ENCODE results near the gene DLGAP1.
"Not testable (repeated sequence)": the region's sequence is repeated elsewhere in the genome, so short reads cannot be mapped to it uniquely, and the experiment has no call there.

GRCh38 chr18:3580523-3581025, 874.5 kb downstream of the DLGAP1 start:
- TF ChIP-seq, protein P1, sequence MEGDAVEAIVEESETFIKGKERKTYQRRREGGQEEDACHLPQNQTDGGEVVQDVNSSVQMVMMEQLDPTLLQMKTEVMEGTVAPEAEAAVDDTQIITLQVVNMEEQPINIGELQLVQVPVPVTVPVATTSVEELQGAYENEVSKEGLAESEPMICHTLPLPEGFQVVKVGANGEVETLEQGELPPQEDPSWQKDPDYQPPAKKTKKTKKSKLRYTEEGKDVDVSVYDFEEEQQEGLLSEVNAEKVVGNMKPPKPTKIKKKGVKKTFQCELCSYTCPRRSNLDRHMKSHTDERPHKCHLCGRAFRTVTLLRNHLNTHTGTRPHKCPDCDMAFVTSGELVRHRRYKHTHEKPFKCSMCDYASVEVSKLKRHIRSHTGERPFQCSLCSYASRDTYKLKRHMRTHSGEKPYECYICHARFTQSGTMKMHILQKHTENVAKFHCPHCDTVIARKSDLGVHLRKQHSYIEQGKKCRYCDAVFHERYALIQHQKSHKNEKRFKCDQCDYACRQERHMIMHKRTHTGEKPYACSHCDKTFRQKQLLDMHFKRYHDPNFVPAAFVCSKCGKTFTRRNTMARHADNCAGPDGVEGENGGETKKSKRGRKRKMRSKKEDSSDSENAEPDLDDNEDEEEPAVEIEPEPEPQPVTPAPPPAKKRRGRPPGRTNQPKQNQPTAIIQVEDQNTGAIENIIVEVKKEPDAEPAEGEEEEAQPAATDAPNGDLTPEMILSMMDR (IDR thresholded peaks at IDR 0.05 in 8 of 11, conservative IDR thresholded peaks at IDR 0.05 in 3 of 11) = not testable (repeated sequence)
- TF ChIP-seq POLR2A (IDR thresholded peaks at IDR 0.05) = not testable (repeated sequence)

Data from spleen (tissue), 7 donors.